ENCODE data around the gene MINDY2.

MINDY2 gene

DNA sequence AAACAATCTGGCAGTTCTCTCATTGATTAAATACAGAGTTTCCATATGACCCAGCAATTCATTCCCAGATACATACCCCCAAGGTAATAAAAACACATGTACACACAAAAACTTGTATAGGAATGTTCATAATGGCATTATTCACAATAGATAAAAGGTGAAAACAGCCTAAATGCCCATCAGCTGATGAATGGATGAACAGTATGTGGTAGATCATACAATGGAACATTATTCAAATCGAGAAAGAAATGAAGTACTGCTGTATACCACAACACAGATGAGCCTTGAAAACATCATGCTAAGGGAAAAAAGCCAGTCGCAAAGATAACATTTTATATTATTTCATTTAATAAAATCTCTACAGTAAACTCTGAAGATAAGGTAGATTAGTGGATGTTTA lies 91.2 kb downstream of the MINDY2 start:
- TF ChIP-seq, protein P1, sequence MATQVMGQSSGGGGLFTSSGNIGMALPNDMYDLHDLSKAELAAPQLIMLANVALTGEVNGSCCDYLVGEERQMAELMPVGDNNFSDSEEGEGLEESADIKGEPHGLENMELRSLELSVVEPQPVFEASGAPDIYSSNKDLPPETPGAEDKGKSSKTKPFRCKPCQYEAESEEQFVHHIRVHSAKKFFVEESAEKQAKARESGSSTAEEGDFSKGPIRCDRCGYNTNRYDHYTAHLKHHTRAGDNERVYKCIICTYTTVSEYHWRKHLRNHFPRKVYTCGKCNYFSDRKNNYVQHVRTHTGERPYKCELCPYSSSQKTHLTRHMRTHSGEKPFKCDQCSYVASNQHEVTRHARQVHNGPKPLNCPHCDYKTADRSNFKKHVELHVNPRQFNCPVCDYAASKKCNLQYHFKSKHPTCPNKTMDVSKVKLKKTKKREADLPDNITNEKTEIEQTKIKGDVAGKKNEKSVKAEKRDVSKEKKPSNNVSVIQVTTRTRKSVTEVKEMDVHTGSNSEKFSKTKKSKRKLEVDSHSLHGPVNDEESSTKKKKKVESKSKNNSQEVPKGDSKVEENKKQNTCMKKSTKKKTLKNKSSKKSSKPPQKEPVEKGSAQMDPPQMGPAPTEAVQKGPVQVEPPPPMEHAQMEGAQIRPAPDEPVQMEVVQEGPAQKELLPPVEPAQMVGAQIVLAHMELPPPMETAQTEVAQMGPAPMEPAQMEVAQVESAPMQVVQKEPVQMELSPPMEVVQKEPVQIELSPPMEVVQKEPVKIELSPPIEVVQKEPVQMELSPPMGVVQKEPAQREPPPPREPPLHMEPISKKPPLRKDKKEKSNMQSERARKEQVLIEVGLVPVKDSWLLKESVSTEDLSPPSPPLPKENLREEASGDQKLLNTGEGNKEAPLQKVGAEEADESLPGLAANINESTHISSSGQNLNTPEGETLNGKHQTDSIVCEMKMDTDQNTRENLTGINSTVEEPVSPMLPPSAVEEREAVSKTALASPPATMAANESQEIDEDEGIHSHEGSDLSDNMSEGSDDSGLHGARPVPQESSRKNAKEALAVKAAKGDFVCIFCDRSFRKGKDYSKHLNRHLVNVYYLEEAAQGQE (IDR thresholded peaks at IDR 0.05; ENCODE audit: insufficient read depth in 1 of 2, low read depth in 2 of 2, low read length in 2 of 2): no peak
- TF ChIP-seq SIN3A (IDR thresholded peaks at IDR 0.05; ENCODE audit: borderline replicate concordance, insufficient read depth, low read length): no peak
- no peak for TF ChIP-seq TAF1 (IDR thresholded peaks at IDR 0.05; ENCODE audit: borderline replicate concordance, insufficient read depth, low read length)
- no peak for TF ChIP-seq FOXP2 (optimal IDR thresholded peaks at IDR 0.05; ENCODE audit: borderline replicate concordance, extremely low read depth, extremely low read length, insufficient read depth)
- no peak for TF ChIP-seq POLR2AphosphoS5 (IDR thresholded peaks at IDR 0.05; ENCODE audit: low read depth, low read length)

DNA sequence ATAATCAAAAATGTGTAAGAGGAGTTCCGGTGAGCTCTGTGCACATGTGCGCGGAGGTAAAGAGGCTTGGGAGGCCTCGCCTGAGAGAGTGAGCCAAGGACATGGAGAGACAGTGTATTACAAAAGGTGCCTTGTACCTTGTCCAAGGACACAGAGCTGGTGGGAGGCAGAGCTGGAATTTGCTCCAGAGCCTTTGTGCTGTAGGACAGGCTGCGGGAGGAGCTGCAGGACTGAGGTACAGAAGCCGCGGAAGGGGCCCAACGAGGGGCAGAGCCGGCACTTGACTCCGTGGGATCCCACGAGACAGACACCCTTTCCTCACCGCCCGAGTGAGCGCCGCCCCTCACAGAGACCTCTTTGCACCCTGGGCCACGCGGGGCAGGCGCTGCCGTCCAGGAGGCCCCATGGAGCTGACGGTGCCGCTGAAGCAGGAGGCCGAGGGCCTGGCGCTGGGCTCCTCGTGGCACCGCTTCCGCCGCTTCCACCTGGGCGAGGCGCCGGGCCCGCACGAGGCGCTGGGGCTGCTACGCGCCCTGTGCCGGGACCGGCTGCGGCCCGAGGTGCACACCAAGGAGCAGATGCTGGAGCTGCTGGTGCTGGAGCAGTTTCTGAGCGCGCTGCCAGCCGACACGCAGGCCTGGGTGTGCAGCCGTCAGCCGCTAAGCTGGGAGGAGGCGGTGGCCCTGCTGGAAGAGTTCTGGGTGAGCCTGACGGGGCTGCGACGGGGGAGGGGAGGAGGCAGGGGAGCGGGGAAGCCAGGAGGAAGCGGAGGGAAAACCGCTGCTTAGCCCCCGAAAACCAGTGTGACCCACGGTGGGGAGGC lies 93.7 kb downstream of the MINDY2 start:
- TF ChIP-seq, protein P1 (IDR thresholded peaks at IDR 0.05; ENCODE audit: insufficient read depth in 1 of 2, low read depth in 2 of 2, low read length in 2 of 2): no peak
- no peak for TF ChIP-seq POLR2AphosphoS5 (IDR thresholded peaks at IDR 0.05; ENCODE audit: low read depth, low read length)
- no peak for TF ChIP-seq SIN3A (IDR thresholded peaks at IDR 0.05; ENCODE audit: borderline replicate concordance, insufficient read depth, low read length)
- no peak for TF ChIP-seq TAF1 (IDR thresholded peaks at IDR 0.05; ENCODE audit: borderline replicate concordance, insufficient read depth, low read length)
- no peak for TF ChIP-seq FOXP2 (optimal IDR thresholded peaks at IDR 0.05; ENCODE audit: borderline replicate concordance, extremely low read depth, extremely low read length, insufficient read depth)

DNA sequence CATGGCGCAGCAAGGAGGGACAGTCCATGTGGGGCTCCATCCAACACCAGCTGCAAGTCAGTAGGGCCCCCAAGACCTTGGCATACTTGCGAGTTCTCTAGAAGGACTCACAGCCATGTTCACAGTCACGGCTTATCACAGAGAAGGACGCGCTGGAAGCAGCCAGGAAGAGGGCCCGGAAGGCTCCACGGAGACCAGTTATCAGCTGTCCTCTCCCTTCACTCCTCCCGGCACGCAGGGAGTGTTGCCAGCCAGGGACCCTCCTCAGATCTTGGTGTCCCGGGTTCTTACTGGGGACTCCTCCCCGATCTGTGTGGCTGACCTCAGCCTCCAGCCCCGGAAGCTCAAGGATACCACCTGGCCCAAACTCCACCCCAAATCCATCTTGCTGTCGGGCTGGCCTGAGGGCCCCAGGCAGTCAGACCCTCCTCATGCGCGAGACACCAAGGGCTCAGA lies 94.4 kb downstream of the MINDY2 start:
- TF ChIP-seq TAF1 (IDR thresholded peaks at IDR 0.05; ENCODE audit: borderline replicate concordance, insufficient read depth, low read length) (no peak), POLR2AphosphoS5 (IDR thresholded peaks at IDR 0.05; ENCODE audit: low read depth, low read length) (no peak)

DNA sequence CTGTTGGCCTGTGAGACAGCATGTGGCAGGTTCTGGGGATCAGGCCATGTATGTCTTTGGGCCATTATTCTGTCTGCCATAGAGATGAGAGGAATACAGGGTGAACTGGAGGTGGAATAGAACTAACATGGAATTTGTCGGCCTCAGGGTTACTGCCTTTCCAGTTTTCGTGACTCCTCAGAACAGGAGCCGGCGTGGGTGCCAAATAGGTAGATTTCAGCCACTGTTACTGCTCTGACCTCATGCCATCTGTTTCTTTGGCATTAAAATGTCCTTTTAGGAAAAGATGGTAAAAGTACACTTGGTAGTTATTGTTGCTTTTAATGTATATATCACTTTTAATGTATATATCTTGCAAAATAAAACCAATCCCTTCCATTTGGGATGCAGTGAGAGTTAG lies 96.8 kb downstream of the MINDY2 start:
- TF ChIP-seq FOXP2 (optimal IDR thresholded peaks at IDR 0.05; ENCODE audit: borderline replicate concordance, extremely low read depth, extremely low read length, insufficient read depth) (no peak), SIN3A (IDR thresholded peaks at IDR 0.05; ENCODE audit: borderline replicate concordance, insufficient read depth, low read length) (no peak), POLR2AphosphoS5 (IDR thresholded peaks at IDR 0.05; ENCODE audit: low read depth, low read length) (no peak), TAF1 (IDR thresholded peaks at IDR 0.05; ENCODE audit: borderline replicate concordance, insufficient read depth, low read length) (no peak)
- TF ChIP-seq, protein P1 (IDR thresholded peaks at IDR 0.05; ENCODE audit: insufficient read depth in 1 of 2, low read depth in 2 of 2, low read length in 2 of 2): no peak

DNA sequence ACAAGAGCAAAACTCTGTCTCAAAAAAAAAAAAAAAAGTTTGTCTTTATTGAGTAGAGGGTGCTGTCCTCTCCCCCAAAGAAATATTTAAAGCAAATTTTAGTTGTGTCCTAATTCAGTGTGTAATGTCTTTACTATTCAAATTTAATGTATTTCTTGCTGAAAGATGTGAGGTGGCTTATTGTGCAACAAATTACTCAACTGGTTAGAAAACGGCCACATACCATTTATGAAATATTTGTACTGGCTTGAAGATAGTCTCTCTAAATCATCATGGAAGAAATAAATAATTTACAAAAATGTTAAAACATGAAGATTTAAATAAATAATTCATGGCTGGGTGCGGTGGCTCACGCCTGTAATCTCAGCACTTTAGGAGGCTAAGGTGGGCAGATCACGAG lies 99.3 kb downstream of the MINDY2 start:
- TF ChIP-seq, protein P1 (IDR thresholded peaks at IDR 0.05; ENCODE audit: insufficient read depth in 1 of 2, low read depth in 2 of 2, low read length in 2 of 2): no peak
- TF ChIP-seq SIN3A (IDR thresholded peaks at IDR 0.05; ENCODE audit: borderline replicate concordance, insufficient read depth, low read length): no peak
- TF ChIP-seq POLR2AphosphoS5 (IDR thresholded peaks at IDR 0.05; ENCODE audit: low read depth, low read length): no peak
- TF ChIP-seq FOXP2 (optimal IDR thresholded peaks at IDR 0.05; ENCODE audit: borderline replicate concordance, extremely low read depth, extremely low read length, insufficient read depth): no peak
- TF ChIP-seq TAF1 (IDR thresholded peaks at IDR 0.05; ENCODE audit: borderline replicate concordance, insufficient read depth, low read length): no peak

All from PFSK-1 (cell line).